ENCODE data around the gene IL15RA. TPM values are rescaled to one million over a fixed set of nuclear protein-coding genes. Genes with fewer than 3 reads are reported as not detected.

The IL15RA gene
- total RNA-seq, 1 experiment from 2014 or later = 1.9 TPM

GRCh38 chr10:5978230-5978489 lies 817 bp upstream of the IL15RA start:
- ChIA-PET POLR2A (interaction anchor here (0.6 kb wide), 2 partner anchors 233 to 278 kb away, joined by 3 to 4 read pairs; no protein-coding TSS in a partner anchor), CTCF (interaction anchor here (0.6 to 3.0 kb wide), 3 partner anchors 19 to 39 kb away, joined by 4 to 9 read pairs (median 5); no protein-coding TSS in a partner anchor)
- H3K27me3 Mint-ChIP-seq (ENCODE audit: low read depth) = peaks cover 55% of the 10 kb centered on the region

More at GRCh38 chr10:5978230-5978489, 817 bp upstream of the IL15RA start:
- H3K4me3 Mint-ChIP-seq = peak overlapping the region; percentile 78
- ATAC-seq = no peak
- H3K36me3 Mint-ChIP-seq = no peaks in the 10 kb centered on the region
- TF ChIP-seq ZNF281 (CRISPR knock-in tag; IDR thresholded peaks at IDR 0.05) = no peak
- TF ChIP-seq HMGA2 (CRISPR knock-in tag; IDR thresholded peaks at IDR 0.05) = no peak
- no peak for TF ChIP-seq E2F5 (CRISPR knock-in tag; IDR thresholded peaks at IDR 0.05)
- no peak for TF ChIP-seq ZMAT4 (CRISPR knock-in tag; IDR thresholded peaks at IDR 0.05)
- TF ChIP-seq E2F1 (CRISPR knock-in tag; IDR thresholded peaks at IDR 0.05) = no peak
- no peak for TF ChIP-seq CREB1 (CRISPR knock-in tag; IDR thresholded peaks at IDR 0.05)
- no peak for TF ChIP-seq SOX15 (CRISPR knock-in tag; IDR thresholded peaks at IDR 0.05)
- TF ChIP-seq ATF3 (CRISPR knock-in tag; conservative IDR thresholded peaks at IDR 0.05) = no peak
- no peak for TF ChIP-seq ATF6 (CRISPR knock-in tag; IDR thresholded peaks at IDR 0.05)
- TF ChIP-seq JAZF1 (CRISPR knock-in tag; IDR thresholded peaks at IDR 0.05) = no peak
- no peak for TF ChIP-seq FOXP4 (CRISPR knock-in tag; IDR thresholded peaks at IDR 0.05)
- TF ChIP-seq CBFB (CRISPR knock-in tag; IDR thresholded peaks at IDR 0.05; ENCODE audit: low read depth) = no peak
- TF ChIP-seq TCF7 (CRISPR knock-in tag; IDR thresholded peaks at IDR 0.05; ENCODE audit: low read depth) = no peak
- no peak for TF ChIP-seq OVOL2 (CRISPR knock-in tag; IDR thresholded peaks at IDR 0.05; ENCODE audit: borderline replicate concordance)
- H3K4me1 Mint-ChIP-seq = peaks cover 18% of the 10 kb centered on the region
- DNase-seq (ENCODE audit: low spot score) = no peak
- no peak overlapping the region for H3K27ac Mint-ChIP-seq
- H3K9me3 Mint-ChIP-seq = no peaks in the 10 kb centered on the region

All from WTC11 (cell line).